GM13977 (cell line): Measurements from ENCODE around the gene PLSCR1.
"Not testable (repeated sequence)": the region's sequence is repeated elsewhere in the genome, so short reads cannot be mapped to it uniquely, and the experiment has no call there.

Experiments
- DNase-seq: peaks from one replicate; pipeline ENCODE4 v3.0.0; 2012; ENCODE audit warnings: low spot score
- in situ Hi-C: fragments of 300-500 bp; cut with MboI; formaldehyde crosslinking; loops from one replicate; pipeline ENCODE4 v1.12.0; 2022; ENCODE audit warnings: low sequenced_read_pairs, low pct_unique_long_range_greater_than_20kb, mixed read lengths, inconsistent platforms; ENCODE audit not compliant: unreplicated experiment
- TF ChIP-seq, protein P1 (sequence below): IDR thresholded peaks from 2 replicates; pipeline ENCODE4 v1.5.1; 2012; ENCODE audit warnings: mild to moderate bottlenecking, control low read depth; ENCODE audit not compliant: insufficient read depth; ENCODE audit errors: extremely low read depth, missing control alignments

Gene PLSCR1

DNA sequence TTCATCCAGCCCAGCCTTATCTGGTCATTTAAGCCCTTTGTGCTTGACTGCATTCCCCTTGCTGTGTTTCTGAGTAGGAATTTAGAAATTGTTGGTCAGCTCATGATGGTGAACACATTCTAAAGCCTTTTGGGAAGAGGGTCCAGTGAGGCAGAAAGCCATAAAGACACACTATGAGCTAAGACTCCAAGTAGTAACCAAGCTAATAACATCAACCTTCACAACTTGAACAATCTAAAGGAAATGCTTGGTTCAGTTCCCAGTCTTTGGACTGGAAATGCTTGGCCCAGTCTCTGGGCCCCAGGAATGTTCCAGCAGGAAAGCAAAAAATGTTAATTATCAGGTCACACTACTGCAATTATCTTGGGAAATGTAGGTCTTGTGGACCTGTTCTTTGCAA is 7.7 kb downstream of the PLSCR1 start:
- in situ Hi-C loops, result no loop called here
- DNase-seq, result no peak
- TF ChIP-seq, protein P1, sequence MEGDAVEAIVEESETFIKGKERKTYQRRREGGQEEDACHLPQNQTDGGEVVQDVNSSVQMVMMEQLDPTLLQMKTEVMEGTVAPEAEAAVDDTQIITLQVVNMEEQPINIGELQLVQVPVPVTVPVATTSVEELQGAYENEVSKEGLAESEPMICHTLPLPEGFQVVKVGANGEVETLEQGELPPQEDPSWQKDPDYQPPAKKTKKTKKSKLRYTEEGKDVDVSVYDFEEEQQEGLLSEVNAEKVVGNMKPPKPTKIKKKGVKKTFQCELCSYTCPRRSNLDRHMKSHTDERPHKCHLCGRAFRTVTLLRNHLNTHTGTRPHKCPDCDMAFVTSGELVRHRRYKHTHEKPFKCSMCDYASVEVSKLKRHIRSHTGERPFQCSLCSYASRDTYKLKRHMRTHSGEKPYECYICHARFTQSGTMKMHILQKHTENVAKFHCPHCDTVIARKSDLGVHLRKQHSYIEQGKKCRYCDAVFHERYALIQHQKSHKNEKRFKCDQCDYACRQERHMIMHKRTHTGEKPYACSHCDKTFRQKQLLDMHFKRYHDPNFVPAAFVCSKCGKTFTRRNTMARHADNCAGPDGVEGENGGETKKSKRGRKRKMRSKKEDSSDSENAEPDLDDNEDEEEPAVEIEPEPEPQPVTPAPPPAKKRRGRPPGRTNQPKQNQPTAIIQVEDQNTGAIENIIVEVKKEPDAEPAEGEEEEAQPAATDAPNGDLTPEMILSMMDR, result no peak

DNA sequence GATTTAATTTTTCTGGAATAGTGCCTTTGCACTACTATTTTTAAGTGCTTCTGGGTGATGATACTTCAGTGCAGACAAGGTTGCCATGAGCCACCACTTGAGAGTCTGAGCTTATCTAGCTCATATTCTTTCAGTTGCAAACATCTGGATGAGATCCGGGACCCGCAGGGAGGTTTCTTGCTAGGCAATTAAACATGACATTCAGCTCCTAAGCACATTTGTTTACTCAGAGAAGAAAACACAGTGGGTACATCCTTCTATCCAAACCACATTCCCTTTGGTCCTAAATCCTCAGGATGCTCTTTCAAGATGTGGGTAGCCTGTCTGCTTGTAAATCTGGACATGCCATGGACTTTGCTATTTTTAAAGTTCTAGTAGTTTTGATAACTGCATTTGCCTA is 12.0 kb downstream of the PLSCR1 start:
- in situ Hi-C loops, result no loop called here
- no peak for DNase-seq

DNA sequence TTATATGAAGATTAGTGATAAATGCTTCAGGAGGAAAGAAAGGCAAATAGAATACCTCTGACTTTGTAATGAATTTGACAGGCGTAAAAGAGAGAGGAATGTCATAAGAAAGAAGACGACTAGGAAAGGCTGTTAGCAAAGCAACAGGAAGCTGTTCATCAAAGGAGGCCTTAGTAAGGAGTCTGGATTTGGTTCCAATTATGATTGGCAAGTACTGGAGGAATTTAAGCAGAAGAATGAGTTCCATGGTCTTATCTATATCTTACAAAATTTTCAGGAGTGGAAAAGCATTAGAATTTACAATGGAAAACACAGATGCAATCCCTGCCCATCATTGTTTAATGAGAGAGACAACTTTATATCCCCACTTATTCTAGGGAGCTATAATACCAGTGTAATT is 13.8 kb downstream of the PLSCR1 start:
- TF ChIP-seq, protein P1, result no peak
- no peak for DNase-seq
- in situ Hi-C loops, result no loop called here

More for the DNA sequence above, 12.0 kb downstream of the PLSCR1 start:
- TF ChIP-seq, protein P1, result no peak

DNA sequence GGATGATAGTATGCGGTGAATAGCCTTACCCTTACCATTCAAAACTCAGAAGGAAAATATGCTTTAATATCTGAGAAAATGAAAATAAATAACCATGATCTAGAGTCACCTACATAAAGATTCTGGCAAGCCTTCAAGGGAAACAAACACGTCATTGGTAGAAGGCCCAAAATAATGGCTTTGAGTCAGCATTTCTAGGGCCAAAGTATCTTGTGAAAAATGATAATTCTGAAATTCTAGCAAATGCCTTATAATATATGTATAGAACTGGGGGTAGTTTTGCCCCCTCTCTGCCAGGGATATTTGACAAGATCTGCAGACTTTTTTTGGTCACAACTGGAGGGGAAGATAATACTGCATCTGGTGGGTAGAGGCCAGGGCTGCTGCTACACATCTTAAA is 15.4 kb downstream of the PLSCR1 start:
- no peak for DNase-seq
- TF ChIP-seq, protein P1, result no peak
- in situ Hi-C loops, result no loop called here

DNA sequence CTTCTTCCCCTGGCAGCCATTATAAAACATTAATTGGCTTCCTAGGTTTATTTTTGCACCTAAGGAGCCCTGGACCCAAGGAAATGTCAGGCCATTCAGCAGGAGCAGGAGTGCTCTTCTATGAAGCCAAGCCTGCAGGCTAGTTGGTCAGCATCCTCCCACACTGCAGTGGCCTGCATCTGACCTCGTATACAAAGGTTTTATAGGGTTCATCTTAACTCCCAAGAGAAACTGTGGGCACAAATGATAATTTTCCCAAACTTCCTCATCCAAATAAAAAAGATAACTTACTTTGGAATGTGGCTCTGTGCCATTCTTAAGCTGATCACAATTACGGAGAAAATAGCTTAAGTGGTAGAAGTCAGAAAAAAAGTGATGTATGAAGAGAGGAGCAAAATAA is 19.4 kb downstream of the PLSCR1 start:
- in situ Hi-C loops, result no loop called here
- DNase-seq, result no peak
- TF ChIP-seq, protein P1, result no peak

DNA sequence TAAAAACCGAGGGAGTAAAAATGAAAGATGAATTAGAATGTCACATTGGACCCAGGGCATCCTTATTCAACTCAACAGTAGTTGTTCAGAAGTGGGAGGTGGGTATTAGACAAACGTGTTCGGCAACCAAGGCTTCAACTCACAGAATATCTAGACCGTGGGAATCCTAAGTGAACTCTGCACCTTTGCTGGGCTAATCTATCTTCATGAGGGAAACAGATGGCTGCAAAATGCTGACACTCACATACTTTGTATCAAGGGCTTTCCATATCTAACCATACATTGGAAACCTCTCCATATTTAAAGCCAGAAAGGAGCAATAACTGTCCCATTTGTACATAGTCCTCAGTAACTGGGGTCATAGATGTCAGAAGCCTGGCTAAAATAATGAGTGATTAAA is 20.9 kb downstream of the PLSCR1 start:
- in situ Hi-C loops, result no loop called here
- no peak for DNase-seq
- TF ChIP-seq, protein P1, result no peak

DNA sequence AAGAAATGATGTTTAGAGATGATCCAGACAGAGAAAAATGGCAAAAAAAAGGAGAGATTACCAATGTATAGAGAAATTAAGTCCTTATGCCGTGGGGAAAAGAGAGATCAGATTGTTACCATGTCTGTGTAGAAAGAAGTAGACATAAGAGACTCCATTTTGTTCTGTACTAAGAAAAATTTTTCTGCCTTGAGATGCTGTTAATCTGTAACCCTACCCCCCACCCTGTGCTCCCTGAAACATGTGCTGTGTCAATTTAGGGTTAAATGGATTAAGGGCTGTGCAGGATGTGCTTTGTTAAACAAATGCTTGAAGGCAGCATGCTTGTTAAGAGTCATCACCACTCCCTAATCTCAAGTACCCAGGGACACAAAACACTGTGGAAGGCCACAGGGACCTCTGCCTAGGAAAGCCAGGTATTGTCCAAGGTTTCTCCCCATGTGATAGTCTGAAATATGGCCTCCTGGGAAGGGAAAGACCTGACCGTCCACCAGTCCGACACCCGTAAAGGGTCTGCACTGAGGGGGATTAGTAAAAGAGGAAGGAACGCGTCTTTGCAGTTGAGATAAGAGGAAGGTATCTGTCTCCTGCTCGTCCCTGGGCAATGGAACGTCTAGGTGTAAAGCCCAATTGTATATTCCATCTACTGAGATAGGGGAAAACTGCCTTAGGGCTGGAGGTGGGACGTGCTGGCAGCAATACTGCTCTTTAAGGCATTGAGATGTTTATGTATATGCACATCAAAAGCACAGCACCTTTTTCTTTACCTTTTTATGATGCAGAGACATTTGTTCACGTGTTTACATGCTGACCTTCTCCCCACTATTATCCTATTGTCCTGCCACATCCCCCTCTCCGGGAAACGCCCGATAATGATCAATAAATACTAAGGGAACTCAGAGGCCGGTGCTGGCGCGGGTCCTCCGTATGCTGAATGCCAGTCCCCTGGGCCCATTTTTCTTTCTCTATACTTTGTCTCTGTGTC is 21.9 kb downstream of the PLSCR1 start:
- DNase-seq, in situ Hi-C loops: not testable (repeated sequence)
